H9 (cell line): Measurements from ENCODE around the gene CHST8. TPM values are rescaled to one million over a fixed set of nuclear protein-coding genes. Genes with fewer than 3 reads are reported as not detected.

Source experiments
- DNase-seq: peaks from one replicate; pipeline ENCODE4 v3.0.0-alpha.2; 2017
- H2AFZ ChIP-seq: one replicate; pipeline ENCODE4 v1.6.1; 2013; ENCODE audit warnings: mild to moderate bottlenecking, low read length, control low read depth, moderate library complexity
- H2AK5ac ChIP-seq: 2 replicates; pipeline ENCODE4 v1.6.1; 2013; ENCODE audit warnings: low read length, control low read depth, mixed read lengths; ENCODE audit not compliant: insufficient read length
- H2BK120ac ChIP-seq: one replicate; pipeline ENCODE4 v1.6.1; 2013; ENCODE audit warnings: low read depth, mild to moderate bottlenecking, low read length, control low read depth, inconsistent platforms; ENCODE audit not compliant: poor library complexity, severe bottlenecking
- H2BK12ac ChIP-seq: 2 replicates; pipeline ENCODE4 v1.6.1; 2013; ENCODE audit warnings: low read length, control low read depth, mixed read lengths, low read depth; ENCODE audit not compliant: insufficient read length
- H2BK15ac ChIP-seq: 2 replicates; pipeline ENCODE4 v1.6.1; 2013; ENCODE audit warnings: low read depth, low read length, control low read depth
- H2BK20ac ChIP-seq: one replicate; pipeline ENCODE4 v1.6.1; 2013; ENCODE audit warnings: low read depth, mild to moderate bottlenecking, low read length, control low read depth, inconsistent platforms; ENCODE audit not compliant: poor library complexity, severe bottlenecking
- H2BK5ac ChIP-seq: 2 replicates; pipeline ENCODE4 v1.6.1; 2013; ENCODE audit warnings: low read length, control low read depth, mixed read lengths; ENCODE audit not compliant: insufficient read length
- H3K14ac ChIP-seq: 2 replicates; pipeline ENCODE4 v1.6.1; 2013; ENCODE audit warnings: low read length, control low read depth; ENCODE audit not compliant: insufficient read depth
- H3K18ac ChIP-seq: 2 replicates; pipeline ENCODE4 v1.6.1; 2013; ENCODE audit warnings: low read depth, mild to moderate bottlenecking, mixed read lengths, low read length, control low read depth; ENCODE audit not compliant: insufficient read length
- H3K23ac ChIP-seq: 2 replicates; pipeline ENCODE4 v1.6.1; 2013; ENCODE audit warnings: low read length, control low read depth, mixed read lengths, low read depth; ENCODE audit not compliant: insufficient read length
- H3K23me2 ChIP-seq: 2 replicates; pipeline ENCODE4 v1.6.1; 2013; ENCODE audit warnings: low read depth, mild to moderate bottlenecking, mixed read lengths, low read length, control low read depth; ENCODE audit not compliant: insufficient read length, poor library complexity, severe bottlenecking
- H3K27ac ChIP-seq: 2 replicates; pipeline ENCODE4 v1.5.1; 2013; ENCODE audit warnings: low read length, control low read depth, mixed read lengths, low read depth; ENCODE audit not compliant: insufficient read length
- H3K27me3 ChIP-seq: 2 replicates; pipeline ENCODE4 v1.6.1; 2013; ENCODE audit warnings: low read length, control low read depth, inconsistent platforms; ENCODE audit not compliant: insufficient read depth
- H3K4ac ChIP-seq: 2 replicates; pipeline ENCODE4 v1.6.1; 2013; ENCODE audit warnings: low read depth, mild to moderate bottlenecking, control low read depth, inconsistent platforms, low read length, moderate library complexity
- H3K4me1 ChIP-seq: 2 replicates; pipeline ENCODE4 v1.6.1; 2013; ENCODE audit warnings: low read length, control low read depth, inconsistent platforms; ENCODE audit not compliant: insufficient read depth
- H3K4me2 ChIP-seq: 2 replicates; pipeline ENCODE4 v1.6.1; 2013; ENCODE audit warnings: low read length, control low read depth, mixed read lengths; ENCODE audit not compliant: insufficient read length, insufficient read depth
- H3K56ac ChIP-seq: 2 replicates; pipeline ENCODE4 v1.6.1; 2013; ENCODE audit warnings: low read depth, mild to moderate bottlenecking, mixed read lengths, low read length, control low read depth; ENCODE audit not compliant: insufficient read length
- H3K79me1 ChIP-seq: 2 replicates; pipeline ENCODE4 v1.6.1; 2013; ENCODE audit warnings: low read depth, mild to moderate bottlenecking, moderate library complexity, low read length, control low read depth, inconsistent platforms; ENCODE audit not compliant: insufficient read depth, poor library complexity, severe bottlenecking
- H3K79me2 ChIP-seq: 2 replicates; pipeline ENCODE4 v1.6.1; 2013; ENCODE audit warnings: low read length, control low read depth, inconsistent platforms; ENCODE audit not compliant: insufficient read depth
- H3K9ac ChIP-seq: 2 replicates; pipeline ENCODE4 v1.6.1; 2013; ENCODE audit warnings: low read length, control low read depth, mixed read lengths; ENCODE audit not compliant: insufficient read length; ENCODE audit errors: extremely low read depth
- H3K9me3 ChIP-seq: one replicate; pipeline ENCODE4 v1.6.1; 2013; ENCODE audit warnings: low read depth, low read length, inconsistent platforms; ENCODE audit not compliant: control insufficient read depth
- H3T11ph ChIP-seq: one replicate; pipeline ENCODE4 v1.6.1; 2013; ENCODE audit warnings: mild to moderate bottlenecking, low read length, control low read depth, inconsistent platforms
- H4K20me1 ChIP-seq: one replicate; pipeline ENCODE4 v1.6.1; 2013; ENCODE audit not compliant: control insufficient read depth, insufficient read length, insufficient read depth
- H4K5ac ChIP-seq: 2 replicates; pipeline ENCODE4 v1.6.1; 2013; ENCODE audit warnings: low read depth, mild to moderate bottlenecking, mixed read lengths, low read length, control low read depth; ENCODE audit not compliant: insufficient read length
- H4K8ac ChIP-seq: replicated peaks from 2 replicates; pipeline ENCODE4 v1.6.1; 2013; ENCODE audit warnings: low read length, control low read depth, mixed read lengths, low read depth; ENCODE audit not compliant: insufficient read length
- H4K91ac ChIP-seq: 2 replicates; pipeline ENCODE4 v1.6.1; 2013; ENCODE audit warnings: low read depth, mild to moderate bottlenecking, moderate library complexity, mixed read lengths, low read length, control low read depth; ENCODE audit not compliant: insufficient read length
- H3K27ac Mint-ChIP-seq, 3 experiments: 2 replicates in 2 of 3; 3 replicates in 1 of 3; pipeline ENCODE4 v1.8.0; 2020 to 2021; ENCODE audit warnings: mixed read lengths in 3 of 3, mild to moderate bottlenecking in 1 of 3, moderate library complexity in 1 of 3
- H3K27me3 Mint-ChIP-seq: 2 replicates; pipeline ENCODE4 v1.8.0; 2021; ENCODE audit warnings: low read depth, mild to moderate bottlenecking, moderate library complexity, mixed read lengths
- H3K36me3 Mint-ChIP-seq, 3 experiments: 2 replicates in 2 of 3; 3 replicates in 1 of 3; pipeline ENCODE4 v1.8.0; 2020 to 2021; ENCODE audit warnings: low read depth in 3 of 3, mixed read lengths in 3 of 3; ENCODE audit not compliant: insufficient read depth in 1 of 3
- H3K4me1 Mint-ChIP-seq, 2 experiments: 2 replicates each; pipeline ENCODE4 v1.8.0; 2020; ENCODE audit warnings: mixed read lengths in 2 of 2
- H3K4me3 Mint-ChIP-seq, 2 experiments: 2 replicates in 1 of 2; 3 replicates in 1 of 2; pipeline ENCODE4 v1.8.0; 2020 to 2021; ENCODE audit warnings: mild to moderate bottlenecking in 2 of 2, mixed read lengths in 2 of 2, moderate library complexity in 1 of 2
- H3K9me3 Mint-ChIP-seq, 2 experiments: 2 replicates in 1 of 2; 3 replicates in 1 of 2; pipeline ENCODE4 v1.8.0; 2020; ENCODE audit warnings: mild to moderate bottlenecking in 2 of 2, mixed read lengths in 2 of 2, moderate library complexity in 1 of 2
- CTCF ChIP-seq: fragments of 200-600 bp; sonication (generic); conservative IDR thresholded peaks from 3 replicates; pipeline ENCODE4 v1.8.0; 2021; ENCODE audit warnings: antibody characterized with exemption, mild to moderate bottlenecking
- WGBS: extraction: QIAGEN DNeasy Blood & Tissue Kit; methylation state at CpG from one replicate; pipeline ENCODE4 v1.1.7; 2013; ENCODE audit warnings: missing lambda C conversion rate, low lambda C conversion rate, mixed read lengths; ENCODE audit not compliant: insufficient read length; ENCODE audit errors: extremely low coverage; 5-methylcytosine and 5-hydroxymethylcytosine counted together
- total RNA-seq: library from RNA; stranded (reverse); gene quantifications from 2 replicates; pipeline ENCODE4 v1.2.1, GENCODE V29; 2021

The CHST8 gene
- total RNA-seq, 1 experiment from 2014 or later, result 5.1 TPM

- no peak overlapping the region for H2BK15ac ChIP-seq
- H3K36me3 Mint-ChIP-seq, result peaks cover 6 to 14% (median 12%) of the 10 kb centered on the region in 3 experiments; a peak in 6 of 7 replicates
- no peaks in the 10 kb centered on the region for H3K4me1 ChIP-seq
- TF ChIP-seq CTCF, result no peak
- no CpG with 5 or more reads among the region's 3 CpGs for WGBS
- no peak overlapping the region for H3K56ac ChIP-seq
- no peaks in the 10 kb centered on the region for H3K23me2 ChIP-seq
- no peak overlapping the region for H4K5ac ChIP-seq
- H3K4me2 ChIP-seq, result no peak overlapping the region
- H2BK12ac ChIP-seq, result no peak overlapping the region
- no peak overlapping the region for H3K4ac ChIP-seq
- H3T11ph ChIP-seq, result no peak overlapping the region
- H2AFZ ChIP-seq, result no peak overlapping the region
- no peak overlapping the region for H4K8ac ChIP-seq
- H3K9me3 Mint-ChIP-seq, result peaks cover 17% of the 10 kb centered on the region in 2 experiments
- H3K18ac ChIP-seq, result no peak overlapping the region
- H3K23ac ChIP-seq, result no peak overlapping the region
- H3K27ac ChIP-seq, result no peak overlapping the region
- H2BK5ac ChIP-seq, result no peak overlapping the region
- DNase-seq, result no peak
- H3K14ac ChIP-seq, result no peak overlapping the region
- H3K9me3 ChIP-seq, result peaks cover 11% of the 10 kb centered on the region
- no peaks in the 10 kb centered on the region for H3K79me2 ChIP-seq
- H3K9ac ChIP-seq, result no peak overlapping the region
- H3K27ac Mint-ChIP-seq, result no peak overlapping the region
- H2BK20ac ChIP-seq, result no peak overlapping the region
- H2AK5ac ChIP-seq, result no peak overlapping the region
- H4K20me1 ChIP-seq, result no peaks in the 10 kb centered on the region
- no peak overlapping the region for H3K4me3 Mint-ChIP-seq
- H3K4me1 Mint-ChIP-seq, result peaks cover 3 to 4% of the 10 kb centered on the region in 2 experiments; a peak in 1 of 4 replicates
- no peak overlapping the region for H2BK120ac ChIP-seq
- H3K27me3 Mint-ChIP-seq, result peaks cover 7% of the 10 kb centered on the region
- no peak overlapping the region for H4K91ac ChIP-seq
- H3K79me1 ChIP-seq, result no peaks in the 10 kb centered on the region
- H3K27me3 ChIP-seq, result no peaks in the 10 kb centered on the region
Measured at GRCh38 chr19:33578697-33579096, 43.1 kb upstream of the CHST8 start.
